ENCODE data around the gene IGSF5. TPM values are rescaled to one million over a fixed set of nuclear protein-coding genes. Genes with fewer than 3 reads are reported as not detected.

IGSF5 gene
- total and polyA plus RNA-seq, 4 donors: 0.03 to 0.08 TPM; not detected in 2

- 15% methylated on average over 1 of the region's 1 CpG for WGBS
- Histone ChIP-seq H3K4me3 (ENCODE audit: low read depth in 1 of 3, low read length in 3 of 3) (no peak overlapping the region), H3K9ac (ENCODE audit: low read depth in 1 of 2, low read length in 2 of 2) (no peak overlapping the region), H3K9me3 (ENCODE audit: control insufficient read depth in 4 of 4, low read length in 3 of 4) (peaks cover 0 to 6% (median 3%) of the 10 kb centered on the region in 4 donors), H3K4me1 (ENCODE audit: control insufficient read depth in 4 of 4, insufficient read depth in 4 of 4, low read length in 3 of 4) (no peaks in the 10 kb centered on the region), H3K27ac (ENCODE audit: low read depth in 1 of 2, low read length in 2 of 2) (no peak overlapping the region), H3K36me3 (ENCODE audit: control insufficient read depth in 4 of 4, insufficient read depth in 3 of 4, low read depth in 1 of 4, low read length in 3 of 4) (no peaks in the 10 kb centered on the region), H3K27me3 (ENCODE audit: control insufficient read depth in 4 of 4, insufficient read depth in 4 of 4, low read length in 3 of 4) (peaks cover 0 to 7% (median 0%) of the 10 kb centered on the region in 4 donors)
- TF ChIP-seq YY1 (IDR thresholded peaks at IDR 0.05) (no peak), FOXA1 (IDR thresholded peaks at IDR 0.05) (no peak), SP1 (IDR thresholded peaks at IDR 0.05) (no peak), RXRA (IDR thresholded peaks at IDR 0.05) (no peak), CTCF (IDR thresholded peaks at IDR 0.05; ENCODE audit: low read depth, low read length, missing input control) (no peak)
- DNase-seq (ENCODE audit: low spot score): no peak
These were observed 37.7 kb upstream of the IGSF5 start for GRCh38 chr21:39707316-39707715.

GRCh38 chr21:39710866-39711265, 34.1 kb upstream of the IGSF5 start:
- Histone ChIP-seq H3K9ac (ENCODE audit: low read depth in 1 of 2, low read length in 2 of 2) (no peak overlapping the region), H3K36me3 (ENCODE audit: control insufficient read depth in 4 of 4, insufficient read depth in 3 of 4, low read depth in 1 of 4, low read length in 3 of 4) (no peaks in the 10 kb centered on the region), H3K9me3 (ENCODE audit: control insufficient read depth in 4 of 4, low read length in 3 of 4) (no peaks in the 10 kb centered on the region), H3K4me1 (ENCODE audit: control insufficient read depth in 4 of 4, insufficient read depth in 4 of 4, low read length in 3 of 4) (no peaks in the 10 kb centered on the region), H3K27me3 (ENCODE audit: control insufficient read depth in 4 of 4, insufficient read depth in 4 of 4, low read length in 3 of 4) (peaks cover 0 to 3% (median 0%) of the 10 kb centered on the region in 4 donors), H3K4me3 (ENCODE audit: low read depth in 1 of 3, low read length in 3 of 3) (no peak overlapping the region), H3K27ac (ENCODE audit: low read depth in 1 of 2, low read length in 2 of 2) (no peak overlapping the region)
- WGBS: 84% methylated on average over 8 of the region's 8 CpGs
- DNase-seq (ENCODE audit: low spot score): no peak
- TF ChIP-seq EGR1 (IDR thresholded peaks at IDR 0.05; ENCODE audit: low read depth in 2 of 2): no peak
- no peak for TF ChIP-seq MAX (IDR thresholded peaks at IDR 0.05)
- no peak for TF ChIP-seq ZBTB33 (IDR thresholded peaks at IDR 0.05)
- TF ChIP-seq REST (IDR thresholded peaks at IDR 0.05): no peak
- TF ChIP-seq YY1 (IDR thresholded peaks at IDR 0.05): no peak
- no peak for TF ChIP-seq HNF4G (IDR thresholded peaks at IDR 0.05)
- TF ChIP-seq NR2F2 (IDR thresholded peaks at IDR 0.05): no peak
- TF ChIP-seq CTCF (IDR thresholded peaks at IDR 0.05; ENCODE audit: low read depth, low read length, missing input control): no peak
- TF ChIP-seq RXRA (IDR thresholded peaks at IDR 0.05): no peak
- no peak for TF ChIP-seq RAD21 (IDR thresholded peaks at IDR 0.05)
- no peak for TF ChIP-seq GABPA (IDR thresholded peaks at IDR 0.05 in 1 of 2, conservative IDR thresholded peaks at IDR 0.05 in 1 of 2)
- no peak for TF ChIP-seq FOXA1 (IDR thresholded peaks at IDR 0.05)
- no peak for TF ChIP-seq HNF4A (conservative IDR thresholded peaks at IDR 0.05)
- no peak for TF ChIP-seq JUND (IDR thresholded peaks at IDR 0.05)
- no peak for TF ChIP-seq ATF3 (IDR thresholded peaks at IDR 0.05)
- no peak for TF ChIP-seq TAF1 (conservative IDR thresholded peaks at IDR 0.05)
